Neural progenitor cell (in vitro differentiated cells): ENCODE results near the gene SALL3.

Experiments used
- CTCF ChIP-seq: fragments of 200-600 bp; sonication (generic); IDR thresholded peaks from 2 replicates; pipeline ENCODE4 v1.5.1; 2017; ENCODE audit warnings: antibody characterized with exemption, mild to moderate bottlenecking
- EZH2 ChIP-seq: fragments of 200-600 bp; sonication (generic); IDR thresholded peaks from 2 replicates; pipeline ENCODE4 v1.6.1; 2017; ENCODE audit warnings: antibody characterized with exemption, mild to moderate bottlenecking, moderate library complexity
- EZH2phosphoT487 ChIP-seq: fragments of 200-600 bp; sonication (generic); IDR thresholded peaks from 2 replicates; pipeline ENCODE4 v1.6.1; 2017; ENCODE audit warnings: antibody characterized with exemption

- no peak for TF ChIP-seq CTCF
- no peak for TF ChIP-seq EZH2
- TF ChIP-seq EZH2phosphoT487 = no peak
Observed at GRCh38 chr18:78966793-78967106, 12.9 kb upstream of the SALL3 start.
